Activated CD8-positive, alpha-beta memory T cell treated with anti-CD3 and anti-CD28 coated beads for 48 hours (primary cell): Measurements from ENCODE around the gene PTPN9.
"Not testable (repeated sequence)": the region's sequence is repeated elsewhere in the genome, so short reads cannot be mapped to it uniquely, and the experiment has no call there.

Experiments used
- DNase-seq, 3 experiments: peaks; one replicate each; pipeline ENCODE4 v3.0.0-alpha.2; 2020; ENCODE audit warnings: low read depth in 2 of 3, low spot score in 2 of 3

PTPN9 gene

DNA sequence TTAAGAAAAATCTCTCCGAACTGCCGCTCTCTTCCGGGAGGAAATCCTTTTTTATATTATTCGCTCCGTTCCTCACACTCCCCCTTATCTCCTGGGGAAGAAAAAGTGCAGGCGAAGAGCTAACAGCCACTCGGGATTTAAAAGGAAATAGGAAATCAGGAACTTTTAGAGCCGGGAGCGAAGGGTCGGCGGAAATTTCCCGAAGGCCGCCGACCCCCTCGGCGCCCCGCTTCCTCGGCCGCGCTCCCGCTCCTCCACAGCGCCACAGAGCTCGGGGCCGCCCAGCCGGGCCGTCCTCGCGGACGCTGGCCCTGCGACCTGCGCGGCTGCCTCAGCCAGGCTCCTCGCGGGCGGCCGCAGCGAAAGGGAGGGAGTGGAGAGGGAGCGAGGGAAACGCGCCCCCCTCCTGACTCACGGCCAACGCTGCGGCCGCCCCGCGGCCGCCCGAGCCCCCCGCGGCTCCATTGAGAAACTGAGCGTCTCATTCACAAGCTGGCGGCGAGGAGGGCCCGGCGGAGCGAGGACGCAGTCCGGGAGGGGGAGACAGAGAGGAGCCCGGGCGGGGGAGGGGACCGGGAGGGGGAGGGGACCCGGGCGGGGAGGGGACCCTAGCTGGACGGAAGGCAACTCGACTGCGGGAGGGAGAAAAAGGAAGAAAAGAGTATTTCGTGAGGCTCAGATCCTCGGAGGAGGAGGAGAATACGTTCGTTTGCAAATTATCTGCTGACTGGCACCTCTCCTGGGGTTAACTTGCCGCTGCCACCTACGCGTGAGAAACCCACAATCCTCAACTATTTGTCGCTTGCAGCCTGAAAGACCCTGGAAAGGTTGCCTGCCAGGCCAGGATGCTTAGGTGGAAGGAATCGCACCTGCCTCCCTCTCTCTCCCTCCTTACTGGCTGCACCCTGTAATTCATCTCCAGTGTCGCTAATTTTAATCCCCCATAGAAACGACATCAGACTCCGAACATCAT is at the start of gene PTPN9:
Gene PTPN9, minus strand, starts transcription at position 368 of the 973 bp plus-strand sequence. CDS start 539 bp downstream, outside the sequence.
- peak; percentile 53 to 60 (median 55) for DNase-seq

DNA sequence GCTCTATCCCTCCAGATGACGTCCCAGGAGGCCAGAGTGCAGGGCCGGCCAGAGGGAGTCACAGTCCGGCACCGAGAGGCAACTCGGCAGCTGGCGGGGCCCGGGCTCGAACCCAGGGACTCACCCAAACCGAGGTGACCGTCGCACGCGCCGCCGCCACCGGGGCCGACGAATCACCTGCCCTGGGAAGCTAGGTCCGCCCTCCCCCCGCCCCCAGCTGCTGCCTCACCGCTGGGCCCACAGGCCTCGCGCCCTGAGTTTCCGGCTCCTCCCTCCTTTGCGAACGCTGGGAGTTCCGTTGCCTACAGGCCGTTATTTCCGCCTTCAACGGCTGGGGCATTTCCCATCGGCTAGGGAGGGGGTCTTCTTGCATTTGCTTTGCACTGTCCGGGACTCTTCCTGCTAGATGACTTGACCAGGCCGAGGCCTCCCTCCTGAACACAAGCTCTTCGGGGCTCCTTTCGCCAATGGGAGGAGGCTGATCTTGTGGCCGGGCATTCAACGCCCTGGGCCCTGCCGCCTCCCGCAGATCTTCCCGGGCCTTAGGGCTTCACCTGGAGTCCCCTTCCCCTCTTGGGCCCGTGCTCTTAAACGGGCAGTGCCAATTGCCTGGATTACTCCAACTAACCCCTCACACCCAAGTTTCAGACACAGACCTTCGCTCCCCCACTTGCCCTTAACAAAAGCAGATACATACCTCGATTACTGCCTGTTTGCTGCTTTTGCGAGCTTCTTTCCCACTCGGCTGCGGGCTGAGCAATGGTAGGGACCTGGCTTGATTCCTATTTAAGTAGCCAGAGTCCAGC is 46.6 kb upstream of the PTPN9 start, which contains the start of gene SNUPN:
Gene SNUPN, minus strand, starts transcription at position 184 of the 806 bp plus-strand sequence. CDS start 4,674 bp downstream, outside the sequence.
- peak; percentile 86 to 87 (median 86) for DNase-seq

DNA sequence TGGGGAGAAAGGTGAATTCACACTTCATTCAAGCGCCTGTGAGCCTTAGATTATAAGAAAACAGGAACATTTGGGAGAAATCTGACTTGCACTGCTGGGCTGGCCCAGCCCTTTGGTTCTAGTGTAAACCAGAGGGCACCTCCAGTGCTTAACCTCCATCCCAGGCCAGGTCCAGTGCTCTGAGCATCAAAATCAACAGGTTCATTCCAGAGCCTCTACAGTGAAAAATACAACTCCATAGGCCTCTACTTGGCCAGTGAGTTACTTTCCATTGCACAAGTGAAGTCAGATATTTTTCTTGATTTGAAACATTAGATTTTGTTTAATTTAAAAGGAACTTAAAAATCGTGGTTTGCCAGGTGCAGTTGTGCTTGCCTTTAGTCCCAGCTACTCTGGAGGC is 43.4 kb upstream of the PTPN9 start:
- DNase-seq = no peak

DNA sequence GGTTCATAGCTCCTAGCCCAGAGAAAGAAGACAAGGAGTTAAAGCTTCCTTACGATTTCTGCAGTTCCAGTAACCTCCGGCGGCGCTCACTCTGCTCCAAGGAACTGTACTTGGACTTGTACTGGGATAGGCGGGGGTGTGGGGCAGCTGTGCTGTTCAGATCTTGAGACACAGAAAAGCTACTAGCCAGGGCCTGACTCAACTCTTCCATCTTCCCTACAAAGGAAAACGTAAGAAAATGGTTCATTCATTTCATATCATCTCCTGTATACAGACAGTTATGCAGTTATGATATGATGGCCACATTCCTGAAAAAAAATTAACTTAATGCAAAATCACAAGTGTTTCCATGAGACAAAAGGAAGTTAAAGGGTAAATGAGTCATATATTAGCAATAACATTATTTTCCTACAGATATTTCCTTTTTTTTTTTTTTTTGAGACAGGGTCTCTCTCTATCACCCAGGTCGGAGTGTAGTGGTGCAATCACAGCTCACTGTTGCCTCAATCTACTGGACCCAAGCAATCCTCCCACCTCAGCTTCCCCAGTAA is 41.8 kb upstream of the PTPN9 start:
- no peak for DNase-seq

DNA sequence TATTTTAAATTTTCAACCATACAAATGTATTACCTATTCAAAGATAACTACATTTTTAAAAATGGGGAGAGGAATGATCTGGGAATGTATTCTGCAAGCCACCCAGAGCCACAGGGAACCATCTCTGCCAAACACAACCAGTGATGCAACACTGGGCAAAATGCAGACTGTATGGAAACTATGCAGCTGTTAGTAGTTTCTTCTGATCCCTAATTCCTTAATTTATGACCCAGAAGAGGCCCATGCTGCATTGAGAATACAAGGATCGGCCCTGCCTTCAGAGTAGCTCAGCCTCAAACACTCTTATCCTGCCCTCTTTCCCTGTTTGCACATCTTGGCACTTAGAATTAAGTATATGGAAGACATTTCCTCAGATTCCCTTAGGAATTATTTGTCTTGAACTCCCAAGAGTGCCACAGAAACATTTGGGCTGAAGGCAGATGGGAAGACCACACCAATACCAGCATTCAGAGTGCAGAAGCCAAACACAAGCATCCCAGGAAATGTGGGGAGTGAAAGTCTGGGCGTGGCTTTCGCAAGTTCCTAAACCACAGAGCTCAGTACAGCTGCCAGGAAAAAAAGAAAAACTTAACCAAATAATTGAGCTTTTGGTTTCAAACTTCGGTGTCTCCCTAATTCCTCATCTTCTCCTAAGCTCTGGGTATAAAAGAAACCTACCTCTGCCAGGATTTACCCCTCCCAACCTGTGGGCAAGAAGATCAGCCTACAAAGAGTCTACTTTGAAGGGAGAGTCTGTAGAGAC is 41.1 kb upstream of the PTPN9 start:
- no peak for DNase-seq

DNA sequence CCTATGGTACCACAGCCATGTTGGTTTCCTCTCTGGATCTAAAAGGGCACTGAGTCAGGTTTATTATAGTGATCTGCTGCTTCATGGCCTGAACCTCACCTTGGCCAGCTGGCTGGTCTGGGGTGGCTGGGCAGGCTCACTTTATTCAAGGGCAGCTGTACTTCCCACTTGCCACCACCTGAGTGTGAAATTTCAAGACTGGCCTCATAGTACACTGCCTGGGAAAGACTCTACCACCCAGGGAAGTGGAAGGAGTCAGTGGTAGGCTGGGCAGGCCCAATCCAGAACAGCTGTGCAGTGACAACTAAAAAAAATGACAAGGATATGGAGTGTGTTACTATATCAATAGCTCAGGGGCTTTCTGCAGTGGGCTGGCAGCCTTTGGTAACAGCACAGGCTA is 37.7 kb upstream of the PTPN9 start:
- DNase-seq = no peak

DNA sequence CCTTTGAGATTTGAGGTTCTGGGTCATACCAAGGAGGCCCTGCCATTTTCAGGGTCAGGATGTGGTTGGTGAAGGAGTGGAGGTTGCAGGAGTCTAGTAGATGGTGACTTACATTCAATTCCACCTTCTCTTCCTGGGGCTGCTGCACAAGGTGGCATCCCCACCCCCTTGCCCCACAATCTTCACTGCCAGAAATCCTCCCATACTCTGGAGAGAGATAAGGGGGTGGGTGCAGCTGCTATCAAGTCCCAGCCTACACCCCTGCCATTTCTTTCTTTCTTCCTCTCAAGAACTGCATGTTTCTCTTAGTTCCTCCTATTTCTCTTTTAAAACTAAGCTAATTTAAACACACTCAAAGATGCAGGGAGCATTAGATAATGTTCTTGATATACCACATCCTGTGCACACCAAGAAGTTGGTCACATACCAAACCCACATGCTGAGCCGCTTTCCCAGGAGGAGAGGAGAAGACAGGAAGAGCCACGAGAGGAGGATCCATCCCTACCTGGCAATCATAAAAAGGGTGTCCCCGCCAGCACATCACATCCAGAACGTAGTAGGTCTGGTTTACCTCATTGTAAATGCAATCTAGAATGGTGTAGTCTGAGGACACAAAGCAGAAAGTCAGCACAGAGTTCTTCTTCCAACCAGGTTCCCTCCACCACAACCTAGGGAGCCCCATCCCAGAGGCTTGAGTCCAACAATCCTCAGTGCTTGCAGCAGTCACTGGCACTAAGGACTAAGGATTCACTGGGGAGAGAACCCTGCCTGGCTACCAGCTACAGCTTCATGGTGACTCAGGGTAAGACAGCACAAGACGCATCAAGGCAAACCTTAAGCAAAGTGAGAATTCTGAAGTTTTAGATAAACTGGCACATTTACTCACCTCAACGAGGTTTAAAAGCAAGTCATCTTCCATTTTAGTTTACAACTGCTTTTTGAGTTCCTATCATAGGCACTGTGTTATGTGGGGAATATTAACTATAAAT is 27.9 kb upstream of the PTPN9 start:
- no peak for DNase-seq

DNA sequence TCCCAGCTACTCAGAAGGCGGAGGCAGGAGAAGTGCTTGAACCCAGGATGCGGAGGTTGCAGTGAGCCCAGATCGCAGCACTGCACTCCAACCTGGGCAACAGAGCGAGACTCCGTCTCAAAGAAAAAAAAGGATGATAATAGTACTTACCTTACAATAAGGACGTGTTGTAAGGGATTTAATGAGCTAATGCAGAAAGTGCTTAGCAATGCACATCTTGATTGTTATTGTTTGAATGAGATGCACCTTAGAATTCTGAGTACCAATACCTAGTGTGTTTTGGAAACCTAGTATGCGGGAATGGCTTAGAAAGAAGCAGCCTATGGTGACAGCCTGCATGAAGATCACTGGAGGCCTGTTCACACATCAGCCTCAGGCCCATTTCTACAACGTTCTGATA is 26.9 kb upstream of the PTPN9 start:
- DNase-seq = no peak

DNA sequence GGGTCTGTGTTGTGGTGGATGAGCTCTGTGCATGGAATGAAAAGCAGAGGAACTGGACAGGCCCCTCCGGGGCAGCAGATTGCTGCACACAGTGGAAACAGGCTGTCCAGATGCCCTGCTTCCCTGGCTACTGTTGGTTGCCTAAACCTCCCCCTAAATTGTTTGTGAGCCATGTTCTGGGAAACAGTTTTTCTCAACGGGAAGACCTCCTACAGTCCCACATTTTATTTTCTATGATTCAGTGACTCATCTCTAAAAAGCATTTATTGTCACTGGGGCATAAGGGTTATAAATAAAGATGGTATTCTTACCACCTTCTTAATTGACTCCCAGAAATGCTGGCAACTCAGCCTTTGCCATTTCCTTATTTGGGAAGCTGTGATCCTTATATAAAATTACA is 20.3 kb upstream of the PTPN9 start:
- no peak for DNase-seq

DNA sequence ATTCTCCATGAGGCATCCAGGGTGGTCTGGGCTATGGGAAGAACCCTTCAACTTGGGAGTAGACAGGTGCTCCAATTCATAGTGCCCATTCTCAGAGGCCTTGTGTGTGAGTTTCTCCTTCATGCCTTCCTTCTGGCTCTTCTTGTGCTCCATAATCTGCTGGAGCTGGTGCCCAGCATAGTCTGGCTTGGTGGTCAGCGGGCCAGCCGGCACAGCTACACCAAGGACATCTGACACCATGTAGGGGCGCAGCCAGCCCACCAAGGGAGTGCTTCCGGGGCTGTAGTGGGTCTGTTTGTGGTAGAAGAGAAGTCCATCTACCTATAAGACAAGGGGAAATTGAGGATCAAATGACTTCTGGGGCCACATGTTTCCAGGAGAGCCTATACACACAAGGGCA is 19.2 kb upstream of the PTPN9 start:
- DNase-seq = no peak

DNA sequence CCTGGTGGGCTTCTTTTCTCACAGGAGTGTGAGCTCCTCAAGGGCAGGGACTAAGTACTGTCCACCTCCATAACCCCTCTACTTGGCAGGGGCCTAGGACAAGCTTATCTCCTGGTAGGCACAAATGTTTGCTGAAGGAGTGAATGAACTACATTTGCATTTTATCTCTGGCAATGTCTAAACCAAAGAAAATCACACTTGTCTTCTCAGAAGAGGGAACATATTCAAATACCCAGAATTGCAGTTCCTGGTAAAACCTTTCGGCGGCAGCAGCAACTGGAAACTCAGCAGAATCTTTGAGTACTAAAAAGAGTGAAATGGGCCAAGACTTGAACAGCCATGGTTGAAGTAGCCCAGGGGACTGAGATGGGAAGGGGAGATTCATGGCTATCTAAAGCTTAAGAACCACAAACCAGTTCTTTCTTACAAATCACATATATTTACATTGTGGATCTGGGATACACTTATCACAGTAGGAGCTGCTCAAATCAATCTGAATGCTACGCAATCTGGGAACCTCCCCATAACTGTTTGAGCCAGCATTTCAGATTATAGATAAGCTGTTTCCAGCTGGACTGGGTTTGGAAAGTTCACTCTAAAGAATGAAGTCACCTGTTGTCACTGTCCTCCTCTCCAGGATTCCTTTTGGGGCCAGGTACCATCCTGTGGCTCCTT is 18.7 kb upstream of the PTPN9 start:
- no peak for DNase-seq

DNA sequence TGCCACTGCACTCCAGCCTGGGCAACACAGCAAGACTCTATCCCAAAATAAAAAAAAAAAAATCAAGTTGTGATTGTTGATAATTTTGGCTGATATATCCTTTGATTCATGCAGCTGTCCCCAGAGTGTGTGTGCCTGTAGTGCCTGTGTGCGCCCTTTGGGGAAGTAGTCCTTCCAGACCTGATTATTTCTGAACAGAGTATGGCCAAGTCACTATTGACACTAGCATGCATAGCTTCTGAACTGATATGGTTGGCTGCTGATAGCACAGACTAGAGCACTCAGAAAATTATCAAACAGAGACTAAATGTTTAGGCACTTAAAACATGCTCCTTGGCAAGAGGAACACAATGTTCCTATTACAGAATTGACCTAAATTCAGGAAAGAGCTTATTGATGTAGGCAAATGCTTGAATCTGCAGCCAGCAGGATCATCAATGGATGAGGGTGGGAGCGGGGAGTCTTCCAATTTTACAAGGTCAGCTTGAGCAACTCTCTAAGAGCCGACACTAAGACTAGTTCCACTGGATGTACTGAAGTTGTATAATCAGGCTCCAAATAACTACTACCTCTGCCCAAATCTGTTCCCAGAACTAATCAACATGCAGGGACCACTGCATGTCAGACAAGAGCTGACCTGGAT is 17.7 kb upstream of the PTPN9 start:
- DNase-seq = no peak

DNA sequence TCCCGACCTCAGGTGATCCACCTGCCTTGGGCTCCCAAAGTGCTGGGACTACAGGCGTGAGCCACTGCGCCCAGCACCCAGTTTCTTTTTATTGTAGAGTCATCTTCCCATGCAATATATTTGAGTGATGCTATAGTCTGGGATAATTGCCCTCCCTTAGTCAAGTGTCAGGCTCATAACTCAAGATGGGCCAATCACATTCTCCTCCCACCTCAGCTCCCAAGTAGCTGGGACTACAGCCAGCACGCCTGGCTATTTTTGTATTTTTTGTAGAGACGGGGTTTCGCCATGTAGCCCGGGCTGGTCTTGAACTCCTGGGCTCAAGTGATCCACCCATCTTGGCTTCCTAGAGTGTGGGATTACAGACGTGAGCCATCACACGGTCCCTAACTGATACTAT is 15.2 kb upstream of the PTPN9 start:
- DNase-seq = no peak

DNA sequence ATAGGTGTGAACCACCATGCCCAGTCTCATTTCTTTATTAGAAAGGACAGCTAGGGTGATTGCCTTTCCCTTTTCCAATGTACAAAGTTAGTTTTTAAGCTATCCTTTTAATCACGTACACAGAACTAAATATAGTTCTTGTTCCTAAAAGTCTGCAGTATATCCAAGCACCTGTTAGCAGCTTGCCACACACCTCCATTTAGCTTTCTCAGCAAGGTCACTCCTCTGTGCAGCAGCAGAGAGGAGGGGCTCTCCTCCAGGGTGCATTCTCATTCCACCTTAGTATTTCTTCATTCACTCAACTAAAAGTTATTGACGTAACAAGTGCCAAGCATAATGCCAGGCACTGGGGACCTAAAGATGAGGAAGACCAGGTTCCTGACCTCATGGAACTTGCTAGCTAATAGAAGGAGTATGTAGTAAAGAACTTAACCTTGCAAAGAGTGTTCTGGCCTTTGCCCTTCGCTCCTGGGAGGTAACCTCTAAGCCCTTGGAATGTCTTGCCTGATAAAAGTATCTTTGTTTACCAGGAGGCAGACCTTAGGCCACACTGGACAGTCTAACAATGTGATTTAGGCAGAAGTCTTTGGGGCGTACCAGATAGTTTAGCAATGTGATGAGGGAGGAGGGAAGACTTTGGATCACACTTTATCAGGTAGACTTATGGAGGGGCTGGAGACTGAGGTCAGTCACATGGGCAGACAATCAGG is 12.7 kb upstream of the PTPN9 start:
- DNase-seq = no peak

DNA sequence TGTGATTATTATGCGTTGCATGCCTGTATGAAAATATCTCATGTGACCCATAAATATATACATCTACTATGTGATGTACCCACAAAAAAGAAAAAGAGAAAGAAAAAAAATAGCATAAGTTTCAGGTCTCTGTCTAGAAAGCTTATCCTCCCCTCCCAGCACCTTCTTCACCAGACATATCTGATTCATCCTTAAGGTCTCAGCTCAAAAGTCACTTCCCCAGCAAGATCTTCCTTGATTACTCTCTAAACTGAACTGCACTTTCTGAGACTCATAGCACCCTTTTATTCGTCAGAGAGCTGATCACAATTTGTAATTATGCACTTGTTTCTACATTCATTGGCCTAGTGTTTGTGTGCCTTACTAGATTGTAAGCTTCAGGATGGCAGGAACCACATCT is 11.1 kb upstream of the PTPN9 start:
- no peak for DNase-seq

DNA sequence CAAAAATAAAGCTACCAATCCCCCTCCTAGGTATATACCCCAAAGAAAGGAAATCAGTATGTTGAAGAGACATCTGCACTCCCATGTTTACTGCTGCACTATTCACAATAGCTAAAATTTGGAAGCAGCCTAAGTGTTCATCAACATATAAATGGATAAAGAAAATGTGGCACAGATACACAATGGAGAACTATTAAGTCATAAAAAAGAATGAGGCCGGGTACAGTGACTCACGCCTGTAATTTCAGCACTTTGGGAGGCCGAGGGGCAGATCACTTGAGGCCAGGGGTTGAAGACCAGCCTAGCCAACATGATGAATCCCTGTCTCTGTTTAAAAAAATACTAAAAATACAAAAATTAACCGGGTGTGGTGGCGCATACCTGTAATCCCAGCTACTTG is 10.0 kb upstream of the PTPN9 start:
- no peak for DNase-seq

DNA sequence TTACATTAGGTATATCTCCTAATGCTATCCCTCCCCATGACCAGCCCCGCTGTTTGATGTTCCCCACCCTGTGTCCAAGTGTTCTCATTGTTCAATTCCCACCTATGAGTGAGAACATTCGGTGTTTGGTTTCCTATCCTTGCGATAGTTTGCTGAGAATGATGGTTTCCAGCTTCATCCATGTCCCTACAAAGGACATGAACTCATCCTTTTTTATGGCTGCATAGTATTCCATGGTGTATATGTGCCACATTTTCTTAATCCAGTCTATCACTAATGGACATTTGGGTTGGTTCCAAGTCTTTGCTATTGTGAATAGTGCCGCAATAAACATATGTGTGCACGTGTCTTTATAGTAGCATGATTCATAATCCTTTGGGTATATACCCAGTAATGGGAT is 7.3 kb upstream of the PTPN9 start:
- DNase-seq = not testable (repeated sequence)

DNA sequence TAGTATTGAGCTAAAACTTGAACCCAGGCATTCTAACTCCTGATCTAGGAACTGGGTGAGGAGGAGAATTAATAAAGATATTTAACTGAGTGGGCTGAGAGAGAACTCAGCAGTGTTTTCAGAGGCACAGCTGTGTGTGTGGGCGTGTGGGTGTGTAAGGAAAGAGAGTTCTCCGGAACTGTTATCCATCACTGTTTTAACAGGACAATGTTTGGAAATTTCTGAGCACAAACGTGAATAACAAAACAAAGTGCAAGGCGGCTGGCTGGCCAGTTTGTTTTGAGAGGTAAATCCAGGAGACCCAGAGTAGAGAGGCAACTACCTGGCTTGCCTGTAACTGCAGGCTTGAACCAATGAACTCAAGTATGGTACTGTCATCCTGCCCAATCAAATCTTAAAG is 5.0 kb upstream of the PTPN9 start:
- no peak for DNase-seq
